ENCODE data around the gene OCIAD1.
"Not testable (repeated sequence)": the region's sequence is repeated elsewhere in the genome, so short reads cannot be mapped to it uniquely, and the experiment has no call there.

The OCIAD1 gene

GRCh38 chr4:48889750-48890149, 58.9 kb downstream of the OCIAD1 start:
- not testable (repeated sequence) for DNase-seq (ENCODE audit: low read depth in 2 of 3, low spot score in 1 of 3)

GRCh38 chr4:48891028-48891619, 60.2 kb downstream of the OCIAD1 start:
- no peak for DNase-seq (ENCODE audit: low read depth in 2 of 3, low spot score in 1 of 3)

GRCh38 chr4:48896845-48897244, 66.0 kb downstream of the OCIAD1 start:
- no peak for DNase-seq (ENCODE audit: low read depth in 2 of 3, low spot score in 1 of 3)

- DNase-seq (ENCODE audit: low read depth in 2 of 3, low spot score in 1 of 3): no peak
Measured at GRCh38 chr4:48898733-48899431, 68.0 kb downstream of the OCIAD1 start.

- no peak for DNase-seq (ENCODE audit: low read depth in 2 of 3, low spot score in 1 of 3)
Measured at GRCh38 chr4:48899432-48899749, 68.5 kb downstream of the OCIAD1 start.

GRCh38 chr4:48899950-48900349, 69.1 kb downstream of the OCIAD1 start:
- DNase-seq (ENCODE audit: low read depth in 2 of 3, low spot score in 1 of 3): no peak

GRCh38 chr4:48901196-48901595, 70.3 kb downstream of the OCIAD1 start:
- DNase-seq (ENCODE audit: low read depth in 2 of 3, low spot score in 1 of 3): no peak

GRCh38 chr4:48902266-48902665, 71.4 kb downstream of the OCIAD1 start:
- DNase-seq (ENCODE audit: low read depth in 2 of 3, low spot score in 1 of 3): no peak

- DNase-seq (ENCODE audit: low read depth in 2 of 3, low spot score in 1 of 3): no peak
Measured at GRCh38 chr4:48904101-48904500, 73.2 kb downstream of the OCIAD1 start.

GRCh38 chr4:48904541-48905142, 73.8 kb downstream of the OCIAD1 start:
- DNase-seq (ENCODE audit: low read depth in 2 of 3, low spot score in 1 of 3): no peak

GRCh38 chr4:48905363-48906015, 74.6 kb downstream of the OCIAD1 start:
- DNase-seq (ENCODE audit: low read depth in 2 of 3, low spot score in 1 of 3): no peak

GRCh38 chr4:48906206-48907173, 75.6 kb downstream of the OCIAD1 start, which contains the start of gene OCIAD2:
Gene OCIAD2, minus strand, starts transcription at chr4:48906774. Its CDS starts 2,225 bp downstream, at chr4:48904549.
- DNase-seq (ENCODE audit: low read depth in 2 of 3, low spot score in 1 of 3): peak; percentile 58 to 74 (median 65)

- DNase-seq (ENCODE audit: low read depth in 2 of 3, low spot score in 1 of 3): no peak
Measured at GRCh38 chr4:48907706-48908477, 77.0 kb downstream of the OCIAD1 start.

- no peak for DNase-seq (ENCODE audit: low read depth in 2 of 3, low spot score in 1 of 3)
Measured at GRCh38 chr4:48908687-48909086, 77.8 kb downstream of the OCIAD1 start.

- peak; percentile 49 to 71 (median 56) for DNase-seq (ENCODE audit: low read depth in 2 of 3, low spot score in 1 of 3)
Measured at GRCh38 chr4:48909697-48910096, 78.8 kb downstream of the OCIAD1 start.

GRCh38 chr4:48910511-48910910, 79.6 kb downstream of the OCIAD1 start:
- no peak for DNase-seq (ENCODE audit: low read depth in 2 of 3, low spot score in 1 of 3)

Measured in stimulated activated CD4-positive, alpha-beta T cell treated with anti-CD3 and anti-CD28 coated beads, Interleukin-12 subunit alpha, Interleukin-12 subunit beta, amount 100 ng/mL, for 48 hours (primary cell).